Osteoblast (primary cell): ENCODE measurements around the gene TPSD1. TPM values are rescaled to one million over a fixed set of nuclear protein-coding genes. Genes with fewer than 3 reads are reported as not detected.

Experiments used
- DNase-seq: peaks from one replicate; pipeline ENCODE4 v3.0.0; 2011; ENCODE audit warnings: low spot score, mixed read lengths; ENCODE audit not compliant: insufficient read length; ENCODE audit errors: missing footprints
- H2AFZ ChIP-seq: 2 replicates; pipeline ENCODE4 v1.6.0; 2011; ENCODE audit warnings: mild to moderate bottlenecking, low read length
- H3K27ac ChIP-seq: 2 replicates; pipeline ENCODE4 v1.5.1; 2011; ENCODE audit warnings: mild to moderate bottlenecking, low read depth, low read length, moderate library complexity
- H3K27me3 ChIP-seq: 2 replicates; pipeline ENCODE4 v1.6.0; 2012; ENCODE audit warnings: mild to moderate bottlenecking, control low read depth, inconsistent platforms, low read length, moderate library complexity; ENCODE audit not compliant: insufficient read depth
- H3K36me3 ChIP-seq: 2 replicates; pipeline ENCODE4 v1.5.1; 2011; ENCODE audit warnings: mild to moderate bottlenecking, low read length, control low read depth, moderate library complexity; ENCODE audit not compliant: insufficient read depth
- H3K4me1 ChIP-seq: 2 replicates; pipeline ENCODE4 v1.5.1; 2011; ENCODE audit warnings: mild to moderate bottlenecking, low read length, control low read depth, moderate library complexity; ENCODE audit not compliant: insufficient read depth
- H3K4me2 ChIP-seq: 2 replicates; pipeline ENCODE4 v1.6.0; 2011; ENCODE audit warnings: mild to moderate bottlenecking, low read length; ENCODE audit not compliant: insufficient read depth
- H3K4me3 ChIP-seq: fragments of 200-600 bp; sonication (generic); 3 replicates; pipeline ENCODE4 v1.5.1; 2012; ENCODE audit warnings: mild to moderate bottlenecking, low read length, inconsistent platforms; ENCODE audit not compliant: insufficient read depth
- H3K79me2 ChIP-seq: 2 replicates; pipeline ENCODE4 v1.6.0; 2012; ENCODE audit warnings: mild to moderate bottlenecking, low read length, control low read depth, inconsistent platforms; ENCODE audit not compliant: insufficient read depth
- H3K9me3 ChIP-seq: 2 replicates; pipeline ENCODE4 v1.5.1; 2011; ENCODE audit warnings: low read depth, low read length, control low read depth
- H4K20me1 ChIP-seq: 2 replicates; pipeline ENCODE4 v1.6.0; 2012; ENCODE audit warnings: mild to moderate bottlenecking, low read length, control low read depth; ENCODE audit not compliant: insufficient read depth
- CTCF ChIP-seq: IDR thresholded peaks from 2 replicates; pipeline ENCODE4 v1.5.1; 2011; ENCODE audit warnings: mild to moderate bottlenecking, low read depth, low read length, moderate library complexity; ENCODE audit errors: extremely low read depth
- total RNA-seq: library from RNA; depleted of rRNA; stranded (reverse); fragments of >200 nt; gene quantifications from 2 replicates; pipeline ENCODE4 v1.2.3, GENCODE V29; 2012

The TPSD1 gene
- total RNA-seq, 1 donor: not detected

GRCh38 chr16:1287982-1288670, 32.3 kb downstream of the TPSD1 start:
- Histone ChIP-seq H3K4me3 (no peak overlapping the region), H3K36me3 (no peaks in the 10 kb centered on the region), H3K9me3 (no peaks in the 10 kb centered on the region), H2AFZ (no peak overlapping the region), H3K4me2 (no peak overlapping the region), H3K27me3 (peaks cover 53% of the 10 kb centered on the region), H3K27ac (no peak overlapping the region), H3K79me2 (no peaks in the 10 kb centered on the region), H4K20me1 (no peaks in the 10 kb centered on the region), H3K4me1 (no peaks in the 10 kb centered on the region)
- DNase-seq: peak; percentile 68
- no peak for TF ChIP-seq CTCF

- H3K4me1 ChIP-seq: no peaks in the 10 kb centered on the region
- H3K27ac ChIP-seq: no peak overlapping the region
- H2AFZ ChIP-seq: no peak overlapping the region
- no peaks in the 10 kb centered on the region for H3K9me3 ChIP-seq
- no peaks in the 10 kb centered on the region for H3K79me2 ChIP-seq
- H3K27me3 ChIP-seq: peaks cover 46% of the 10 kb centered on the region
- no peaks in the 10 kb centered on the region for H4K20me1 ChIP-seq
- no peaks in the 10 kb centered on the region for H3K36me3 ChIP-seq
- DNase-seq: peak; percentile 52
- TF ChIP-seq CTCF: no peak
- no peak overlapping the region for H3K4me3 ChIP-seq
- no peak overlapping the region for H3K4me2 ChIP-seq
Observed at GRCh38 chr16:1288813-1289476, 33.1 kb downstream of the TPSD1 start.

- H3K4me3 ChIP-seq: no peak overlapping the region
- H3K27ac ChIP-seq: no peak overlapping the region
- no peak overlapping the region for H2AFZ ChIP-seq
- no peaks in the 10 kb centered on the region for H3K4me1 ChIP-seq
- H3K27me3 ChIP-seq: peaks cover 43% of the 10 kb centered on the region
- H3K4me2 ChIP-seq: no peak overlapping the region
- peak; percentile 48 for DNase-seq
- no peak for TF ChIP-seq CTCF
- H3K36me3 ChIP-seq: no peaks in the 10 kb centered on the region
- no peaks in the 10 kb centered on the region for H3K79me2 ChIP-seq
- no peaks in the 10 kb centered on the region for H4K20me1 ChIP-seq
- H3K9me3 ChIP-seq: no peaks in the 10 kb centered on the region
Observed at GRCh38 chr16:1289477-1289866, 33.6 kb downstream of the TPSD1 start.

GRCh38 chr16:1290063-1290501, 34.2 kb downstream of the TPSD1 start:
- Histone ChIP-seq H3K4me2 (no peak overlapping the region), H3K9me3 (no peaks in the 10 kb centered on the region), H3K4me3 (no peak overlapping the region), H4K20me1 (no peaks in the 10 kb centered on the region), H3K4me1 (no peaks in the 10 kb centered on the region), H3K27me3 (peaks cover 43% of the 10 kb centered on the region), H3K36me3 (no peaks in the 10 kb centered on the region), H3K79me2 (no peaks in the 10 kb centered on the region), H2AFZ (no peak overlapping the region), H3K27ac (no peak overlapping the region)
- TF ChIP-seq CTCF: no peak
- DNase-seq: peak; percentile 88
